ENCODE results near the gene DGKH.
A peak's percentile ranks its signal among the peaks of the same experiment; 100 is the strongest.

Gene DGKH

GRCh38 chr13:42239161-42239560 lies 190.7 kb downstream of the DGKH start:
- DNase-seq (ENCODE audit: low read depth) = no peak

GRCh38 chr13:42239644-42240043 lies 191.2 kb downstream of the DGKH start:
- no peak for DNase-seq (ENCODE audit: low read depth)

GRCh38 chr13:42246541-42246940 lies 198.1 kb downstream of the DGKH start:
- no peak for DNase-seq (ENCODE audit: low read depth)

GRCh38 chr13:42247883-42248282 lies 199.4 kb downstream of the DGKH start:
- no peak for DNase-seq (ENCODE audit: low read depth)

GRCh38 chr13:42255886-42256285 lies 207.4 kb downstream of the DGKH start:
- no peak for DNase-seq (ENCODE audit: low read depth)

GRCh38 chr13:42258747-42259146 lies 210.3 kb downstream of the DGKH start:
- DNase-seq (ENCODE audit: low read depth) = no peak

GRCh38 chr13:42259515-42259914 lies 211.1 kb downstream of the DGKH start:
- no peak for DNase-seq (ENCODE audit: low read depth)

- no peak for DNase-seq (ENCODE audit: low read depth)
Measured at GRCh38 chr13:42260903-42261654, 212.6 kb downstream of the DGKH start.

- no peak for DNase-seq (ENCODE audit: low read depth)
Measured at GRCh38 chr13:42266473-42266872, 218.0 kb downstream of the DGKH start.

GRCh38 chr13:42270160-42270856 lies 221.9 kb downstream of the DGKH start:
- DNase-seq (ENCODE audit: low read depth) = no peak

- no peak for DNase-seq (ENCODE audit: low read depth)
Measured at GRCh38 chr13:42270857-42271215, 222.4 kb downstream of the DGKH start.

GRCh38 chr13:42271337-42272114 lies 223.1 kb downstream of the DGKH start:
- DNase-seq (ENCODE audit: low read depth) = peak; percentile 87

- DNase-seq (ENCODE audit: low read depth) = peak; percentile 14
Measured at GRCh38 chr13:42272115-42272803, 223.8 kb downstream of the DGKH start, which contains the start of gene AKAP11. TSS of gene AKAP11 (plus strand) at chr13:42272152. CDS start at chr13:42286349, 14,197 bp downstream.

GRCh38 chr13:42272804-42273175 lies 224.3 kb downstream of the DGKH start:
- no peak for DNase-seq (ENCODE audit: low read depth)

- DNase-seq (ENCODE audit: low read depth) = no peak
Measured at GRCh38 chr13:42274386-42275097, 226.1 kb downstream of the DGKH start.

GRCh38 chr13:42275098-42275471 lies 226.6 kb downstream of the DGKH start:
- no peak for DNase-seq (ENCODE audit: low read depth)

- no peak for DNase-seq (ENCODE audit: low read depth)
Measured at GRCh38 chr13:42275506-42275905, 227.1 kb downstream of the DGKH start.

- no peak for DNase-seq (ENCODE audit: low read depth)
Measured at GRCh38 chr13:42276683-42277082, 228.2 kb downstream of the DGKH start.

- DNase-seq (ENCODE audit: low read depth) = no peak
Measured at GRCh38 chr13:42277618-42278276, 229.3 kb downstream of the DGKH start.

- no peak for DNase-seq (ENCODE audit: low read depth)
Measured at GRCh38 chr13:42279080-42279479, 230.6 kb downstream of the DGKH start.

- no peak for DNase-seq (ENCODE audit: low read depth)
Measured at GRCh38 chr13:42279986-42280385, 231.5 kb downstream of the DGKH start.
